ENCODE results near the gene TBC1D4. TPM values are rescaled to one million over a fixed set of nuclear protein-coding genes. Genes with fewer than 3 reads are reported as not detected.
A peak's percentile ranks its signal among the peaks of the same experiment; 100 is the strongest.

TBC1D4 gene
- total and polyA plus RNA-seq, 2 donors (not counting 1 experiment from before 2014, with no cell fraction given) = 10.3 to 15.4 TPM

GRCh38 chr13:75415694-75416093 is 66.3 kb downstream of the TBC1D4 start:
- H3K79me2 ChIP-seq (ENCODE audit: control insufficient read depth, insufficient read depth, low read length) = no peaks in the 10 kb centered on the region
- H3K9ac ChIP-seq (ENCODE audit: insufficient read depth, low read length) = no peak overlapping the region
- peak overlapping the region; percentile 52 for H3K4me2 ChIP-seq (ENCODE audit: extremely low read depth, insufficient read depth, low read length)
- H3K4me3 ChIP-seq (replicated peaks in 1 of 4; ENCODE audit: control extremely low read depth in 1 of 4, insufficient read depth in 1 of 4, low read depth in 3 of 4, low read length in 4 of 4) = no peak overlapping the region
- H3K9me3 ChIP-seq (ENCODE audit: control insufficient read depth, insufficient read depth, low read depth, low read length) = no peaks in the 10 kb centered on the region
- no peak overlapping the region for H3K27ac ChIP-seq (ENCODE audit: insufficient read depth, low read length)
- H3K27me3 ChIP-seq (ENCODE audit: control insufficient read depth, insufficient read depth, low read length) = no peaks in the 10 kb centered on the region
- H3K4me1 ChIP-seq (ENCODE audit: control insufficient read depth, extremely low read depth, insufficient read depth, low read length) = peaks cover 8% of the 10 kb centered on the region
- TF ChIP-seq EZH2 (IDR thresholded peaks at IDR 0.05; ENCODE audit: low read length, missing control alignments) (no peak), CTCF (conservative IDR thresholded peaks at IDR 0.05 in 1 of 2, IDR thresholded peaks at IDR 0.05 in 1 of 2; ENCODE audit: low read depth in 1 of 2, low read length in 2 of 2) (no peak)
- H2AFZ ChIP-seq (ENCODE audit: low read length) = no peak overlapping the region
- DNase-seq (ENCODE audit: low read depth in 2 of 2) = peak; percentile 93 to 96
- H3K36me3 ChIP-seq (ENCODE audit: control insufficient read depth, insufficient read depth, low read length) = no peaks in the 10 kb centered on the region
- no peaks in the 10 kb centered on the region for H4K20me1 ChIP-seq (ENCODE audit: control insufficient read depth, extremely low read depth, insufficient read depth, low read length)

DNA sequence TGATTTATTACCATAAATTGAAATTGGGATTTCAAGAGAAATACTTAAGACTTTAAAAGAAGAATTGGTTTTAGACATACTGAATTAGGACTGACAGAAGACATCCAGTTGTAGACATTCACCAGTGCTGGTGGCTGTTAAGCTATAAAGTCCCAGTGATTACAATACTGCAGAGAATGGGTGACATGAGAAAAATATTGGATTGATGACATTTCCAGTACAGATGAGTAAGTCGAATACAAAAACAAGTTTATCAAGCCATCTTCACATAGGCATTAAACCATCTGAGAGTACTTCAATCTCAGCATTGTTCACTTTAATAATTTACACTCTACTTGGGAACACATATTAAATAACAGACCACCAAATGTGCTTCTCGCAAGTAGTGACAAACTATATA is 66.8 kb downstream of the TBC1D4 start:
- Histone ChIP-seq H3K9me3 (ENCODE audit: control insufficient read depth, insufficient read depth, low read depth, low read length) (no peaks in the 10 kb centered on the region), H3K9ac (ENCODE audit: insufficient read depth, low read length) (no peak overlapping the region), H3K4me3 (replicated peaks in 1 of 4; ENCODE audit: control extremely low read depth in 1 of 4, insufficient read depth in 1 of 4, low read depth in 3 of 4, low read length in 4 of 4) (no peak overlapping the region), H3K4me1 (ENCODE audit: control insufficient read depth, extremely low read depth, insufficient read depth, low read length) (peaks cover 8% of the 10 kb centered on the region), H3K79me2 (ENCODE audit: control insufficient read depth, insufficient read depth, low read length) (no peaks in the 10 kb centered on the region), H3K36me3 (ENCODE audit: control insufficient read depth, insufficient read depth, low read length) (no peaks in the 10 kb centered on the region), H3K4me2 (ENCODE audit: extremely low read depth, insufficient read depth, low read length) (no peak overlapping the region), H4K20me1 (ENCODE audit: control insufficient read depth, extremely low read depth, insufficient read depth, low read length) (no peaks in the 10 kb centered on the region), H2AFZ (ENCODE audit: low read length) (no peak overlapping the region), H3K27ac (ENCODE audit: insufficient read depth, low read length) (no peak overlapping the region), H3K27me3 (ENCODE audit: control insufficient read depth, insufficient read depth, low read length) (no peaks in the 10 kb centered on the region)
- no peak for DNase-seq (ENCODE audit: low read depth in 2 of 2)
- TF ChIP-seq CTCF (conservative IDR thresholded peaks at IDR 0.05 in 1 of 2, IDR thresholded peaks at IDR 0.05 in 1 of 2; ENCODE audit: low read depth in 1 of 2, low read length in 2 of 2) (no peak), EZH2 (IDR thresholded peaks at IDR 0.05; ENCODE audit: low read length, missing control alignments) (no peak)

GRCh38 chr13:75414036-75414827 is 67.7 kb downstream of the TBC1D4 start:
- no peak overlapping the region for H3K9ac ChIP-seq (ENCODE audit: insufficient read depth, low read length)
- TF ChIP-seq EZH2 (IDR thresholded peaks at IDR 0.05; ENCODE audit: low read length, missing control alignments) = no peak
- no peak for TF ChIP-seq CTCF (conservative IDR thresholded peaks at IDR 0.05 in 1 of 2, IDR thresholded peaks at IDR 0.05 in 1 of 2; ENCODE audit: low read depth in 1 of 2, low read length in 2 of 2)
- no peak overlapping the region for H2AFZ ChIP-seq (ENCODE audit: low read length)
- DNase-seq (ENCODE audit: low read depth in 2 of 2) = no peak
- no peak overlapping the region for H3K27ac ChIP-seq (ENCODE audit: insufficient read depth, low read length)
- no peak overlapping the region for H3K4me2 ChIP-seq (ENCODE audit: extremely low read depth, insufficient read depth, low read length)
- H3K36me3 ChIP-seq (ENCODE audit: control insufficient read depth, insufficient read depth, low read length) = no peaks in the 10 kb centered on the region
- H4K20me1 ChIP-seq (ENCODE audit: control insufficient read depth, extremely low read depth, insufficient read depth, low read length) = no peaks in the 10 kb centered on the region
- no peaks in the 10 kb centered on the region for H3K27me3 ChIP-seq (ENCODE audit: control insufficient read depth, insufficient read depth, low read length)
- H3K4me1 ChIP-seq (ENCODE audit: control insufficient read depth, extremely low read depth, insufficient read depth, low read length) = peaks cover 8% of the 10 kb centered on the region
- no peaks in the 10 kb centered on the region for H3K79me2 ChIP-seq (ENCODE audit: control insufficient read depth, insufficient read depth, low read length)
- H3K4me3 ChIP-seq (replicated peaks in 1 of 4; ENCODE audit: control extremely low read depth in 1 of 4, insufficient read depth in 1 of 4, low read depth in 3 of 4, low read length in 4 of 4) = no peak overlapping the region
- no peaks in the 10 kb centered on the region for H3K9me3 ChIP-seq (ENCODE audit: control insufficient read depth, insufficient read depth, low read depth, low read length)

Data from fibroblast of lung (primary cell).